GM12875 (cell line): Measurements from ENCODE around the gene YKT6.

ENCODE experiments used
- H3K4me3 ChIP-seq: one replicate; pipeline ENCODE4 v1.5.1; 2011; ENCODE audit warnings: low read depth, low read length, control low read depth
- CTCF ChIP-seq: IDR thresholded peaks from 2 replicates; pipeline ENCODE4 v1.5.1; 2011; ENCODE audit warnings: low read depth, mild to moderate bottlenecking, control low read depth, inconsistent platforms, low read length, moderate library complexity, borderline replicate concordance; ENCODE audit not compliant: insufficient read depth

Gene YKT6

GRCh38 chr7:44251269-44251668, 50.5 kb downstream of the YKT6 start:
- no peak for TF ChIP-seq CTCF
- no peak overlapping the region for H3K4me3 ChIP-seq

- H3K4me3 ChIP-seq: no peak overlapping the region
- TF ChIP-seq CTCF: no peak
Measured at GRCh38 chr7:44251881-44252280, 51.1 kb downstream of the YKT6 start.

- no peak for TF ChIP-seq CTCF
- H3K4me3 ChIP-seq: no peak overlapping the region
Measured at GRCh38 chr7:44256459-44256858, 55.7 kb downstream of the YKT6 start.

- no peak overlapping the region for H3K4me3 ChIP-seq
- no peak for TF ChIP-seq CTCF
Measured at GRCh38 chr7:44257213-44257612, 56.4 kb downstream of the YKT6 start.

- 0 out of 2 replicates have a peak, but pooled peaks have one; percentile 1 for TF ChIP-seq CTCF
- H3K4me3 ChIP-seq: no peak overlapping the region
Measured at GRCh38 chr7:44257618-44258422, 57.0 kb downstream of the YKT6 start.

- H3K4me3 ChIP-seq: no peak overlapping the region
- TF ChIP-seq CTCF: no peak
Measured at GRCh38 chr7:44258423-44258760, 57.6 kb downstream of the YKT6 start.

GRCh38 chr7:44258865-44259546, 58.2 kb downstream of the YKT6 start:
- no peak for TF ChIP-seq CTCF

More at GRCh38 chr7:44258865-44259546, 58.2 kb downstream of the YKT6 start:
- no peak overlapping the region for H3K4me3 ChIP-seq
